PC-3 (cell line): Measurements from ENCODE around the gene RSAD2.

ENCODE experiments used
- EZH2 ChIP-seq: fragments of 300-600 bp; sonication (generic); IDR thresholded peaks from one replicate; pipeline ENCODE4 v1.6.1; 2017; ENCODE audit warnings: antibody characterized with exemption, mild to moderate bottlenecking, low read length; ENCODE audit not compliant: unreplicated experiment
- TF ChIP-seq, protein P1 (sequence below): fragments of 300-600 bp; sonication (generic); conservative IDR thresholded peaks from 2 replicates; pipeline ENCODE4 v1.5.1; 2017; ENCODE audit warnings: antibody characterized with exemption, low read depth, mild to moderate bottlenecking, low read length

DNA sequence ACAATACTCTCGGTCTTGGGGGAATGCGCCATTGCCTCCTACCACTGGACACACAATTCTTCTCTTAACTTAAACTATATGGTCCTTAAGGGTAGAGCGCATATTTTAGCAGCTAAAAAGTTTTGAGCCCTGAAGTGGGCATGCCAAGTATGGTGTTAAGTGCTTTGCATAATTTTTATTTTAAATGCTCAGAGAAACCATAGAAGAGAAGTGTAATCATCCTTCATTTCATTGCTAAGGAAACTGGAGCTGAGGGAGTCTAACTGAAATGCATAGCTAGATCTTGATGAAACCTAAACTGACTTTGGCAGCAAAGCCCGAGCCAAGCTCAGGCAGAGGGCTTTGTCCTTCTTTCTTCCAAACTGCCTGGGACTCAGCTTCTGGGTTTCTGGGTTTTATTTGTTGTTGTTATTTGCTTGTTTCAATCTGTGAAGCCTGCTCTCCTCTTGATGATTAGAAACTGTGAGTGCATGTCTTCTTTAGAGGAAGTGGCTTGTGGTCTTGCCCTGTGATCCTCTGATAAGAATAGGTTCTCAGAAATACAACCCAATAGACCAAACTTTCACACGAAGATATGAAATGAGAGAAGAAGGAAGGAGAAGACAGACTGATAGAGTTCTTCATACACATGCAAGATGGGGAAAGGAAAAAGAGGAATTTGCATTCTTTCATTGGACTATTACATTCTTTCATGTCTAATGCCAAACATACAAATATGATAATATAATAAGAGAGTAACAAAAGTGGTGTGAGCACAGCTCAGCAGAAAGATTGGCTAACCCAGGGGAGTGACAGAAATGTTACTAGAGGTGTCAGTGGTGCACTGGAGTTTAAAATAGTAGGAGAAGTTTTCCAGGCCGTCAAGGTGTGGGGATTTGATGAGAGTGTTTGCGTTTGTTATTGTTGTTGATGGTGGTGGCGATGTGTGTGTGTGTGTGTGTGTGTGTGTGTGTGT is 32.1 kb downstream of the RSAD2 start:
- TF ChIP-seq, protein P1, sequence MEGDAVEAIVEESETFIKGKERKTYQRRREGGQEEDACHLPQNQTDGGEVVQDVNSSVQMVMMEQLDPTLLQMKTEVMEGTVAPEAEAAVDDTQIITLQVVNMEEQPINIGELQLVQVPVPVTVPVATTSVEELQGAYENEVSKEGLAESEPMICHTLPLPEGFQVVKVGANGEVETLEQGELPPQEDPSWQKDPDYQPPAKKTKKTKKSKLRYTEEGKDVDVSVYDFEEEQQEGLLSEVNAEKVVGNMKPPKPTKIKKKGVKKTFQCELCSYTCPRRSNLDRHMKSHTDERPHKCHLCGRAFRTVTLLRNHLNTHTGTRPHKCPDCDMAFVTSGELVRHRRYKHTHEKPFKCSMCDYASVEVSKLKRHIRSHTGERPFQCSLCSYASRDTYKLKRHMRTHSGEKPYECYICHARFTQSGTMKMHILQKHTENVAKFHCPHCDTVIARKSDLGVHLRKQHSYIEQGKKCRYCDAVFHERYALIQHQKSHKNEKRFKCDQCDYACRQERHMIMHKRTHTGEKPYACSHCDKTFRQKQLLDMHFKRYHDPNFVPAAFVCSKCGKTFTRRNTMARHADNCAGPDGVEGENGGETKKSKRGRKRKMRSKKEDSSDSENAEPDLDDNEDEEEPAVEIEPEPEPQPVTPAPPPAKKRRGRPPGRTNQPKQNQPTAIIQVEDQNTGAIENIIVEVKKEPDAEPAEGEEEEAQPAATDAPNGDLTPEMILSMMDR, result no peak
- TF ChIP-seq EZH2, result no peak
